K562 (cell line): Measurements from ENCODE around the gene SGPL1. TPM values are rescaled to one million over a fixed set of nuclear protein-coding genes. Genes with fewer than 3 reads are reported as not detected.

Source experiments
- ATAC-seq: fragments of 200-7000 bp; cut with Tn5 transposase; 3 replicates; pipeline ENCODE4 v1.9.1; 2020; ENCODE audit warnings: moderate library complexity
- BruUV-seq: library from RNA; stranded (reverse); fragments of 400-500 nt; replicated peaks from 2 replicates; lab custom pipeline; 2021; lab: Mats Ljungman, UMichigan
- CTCF ChIA-PET: fragments of 300-600 bp; formaldehyde crosslinking; extraction: SDS; loops from one replicate; lab custom pipeline; 2021; ENCODE audit warnings: low intra/inter-chr PET ratio; lab: Yijun Ruan, JAX
- POLR2A ChIA-PET: fragments of 300-600, 350-650 bp; sonication (Branson Sonifier 250); formaldehyde crosslinking; extraction: SDS; loops from one replicate; lab custom pipeline; 2021; ENCODE audit warnings: antibody characterized with exemption, inconsistent platforms; lab: Yijun Ruan, JAX
- DNase-seq, 4 experiments: peaks; one replicate each; pipeline versions ENCODE4 v3.0.0 to v3.0.0-alpha.2; 2011 to 2018; ENCODE audit warnings: low spot score in 3 of 4, mixed read lengths in 3 of 4; ENCODE audit errors: extremely low read depth in 1 of 4
- FAIRE-seq: peaks from 2 replicates; lab custom pipeline; 2011; peaks lifted over from hg19 to GRCh38; lab: Jason Lieb, UNC
- H2AFZ ChIP-seq: 2 replicates; pipeline ENCODE4 v1.6.0; 2011; ENCODE audit warnings: low read depth, low read length, control low read depth, inconsistent platforms
- H3K27ac ChIP-seq: fragments of 200-600 bp; 3 replicates; pipeline ENCODE4 v1.8.0; 2011; ENCODE audit warnings: low read depth, mild to moderate bottlenecking, control low read depth, inconsistent platforms, low read length, moderate library complexity, mixed read lengths; ENCODE audit errors: extremely low read depth
- H3K27me3 ChIP-seq, 2 experiments: fragments of 300-600 bp in 1 of 2; 2 replicates in 1 of 2; 3 replicates in 1 of 2; pipeline versions ENCODE4 v1.6.0 to v1.8.0; 2011; ENCODE audit warnings: inconsistent platforms in 2 of 2, low read length in 2 of 2, mild to moderate bottlenecking in 1 of 2, mixed read lengths in 1 of 2, moderate library complexity in 1 of 2; ENCODE audit not compliant: control insufficient read depth in 2 of 2, insufficient read depth in 2 of 2
- H3K36me3 ChIP-seq: fragments of 300-600 bp; 3 replicates; pipeline ENCODE4 v1.8.0; 2011; ENCODE audit warnings: mild to moderate bottlenecking, low read length, inconsistent platforms; ENCODE audit not compliant: control insufficient read depth, insufficient read depth
- H3K4me1 ChIP-seq, 2 experiments: fragments of 200-600 bp in 1 of 2; replicated peaks in 1 of 2; 2 replicates in 1 of 2; 3 replicates in 1 of 2; pipeline versions ENCODE4 v1.5.1 to v1.8.0; 2011; ENCODE audit warnings: inconsistent platforms in 2 of 2, low read length in 2 of 2, mild to moderate bottlenecking in 1 of 2, mixed read lengths in 1 of 2, moderate library complexity in 1 of 2; ENCODE audit not compliant: control insufficient read depth in 2 of 2, insufficient read depth in 2 of 2
- H3K4me2 ChIP-seq: 2 replicates; pipeline ENCODE4 v1.6.1; 2011; ENCODE audit warnings: low read length, control low read depth, inconsistent platforms, mixed read lengths; ENCODE audit not compliant: insufficient read depth
- H3K4me3 ChIP-seq: fragments of 200-600 bp; sonication (generic), shearing (Covaris generic); 2 replicates; pipeline ENCODE4 v1.5.1; 2016; ENCODE audit warnings: control low read depth, inconsistent platforms
- H3K79me2 ChIP-seq: fragments of 200-600 bp; 3 replicates; pipeline ENCODE4 v1.8.0; 2011; ENCODE audit warnings: low read length, inconsistent platforms; ENCODE audit not compliant: control insufficient read depth, insufficient read depth
- H3K9ac ChIP-seq, 2 experiments: 2 replicates each; pipeline versions ENCODE4 v1.6.0 to v1.6.1; 2011; ENCODE audit warnings: low read depth in 2 of 2, low read length in 2 of 2, control low read depth in 1 of 2, inconsistent platforms in 1 of 2, mild to moderate bottlenecking in 1 of 2, mixed read lengths in 1 of 2; ENCODE audit not compliant: insufficient read depth in 1 of 2
- H3K9me1 ChIP-seq: one replicate; pipeline ENCODE4 v1.6.0; 2011; ENCODE audit warnings: inconsistent platforms, mild to moderate bottlenecking, low read length, moderate library complexity; ENCODE audit not compliant: control insufficient read depth, insufficient read depth
- H3K9me3 ChIP-seq: replicated peaks from 2 replicates; pipeline ENCODE4 v1.5.1; 2011; ENCODE audit warnings: low read depth, low read length, inconsistent platforms; ENCODE audit not compliant: control insufficient read depth, insufficient read depth
- H4K20me1 ChIP-seq: replicated peaks from 2 replicates; pipeline ENCODE4 v1.6.1; 2011; ENCODE audit warnings: low read length, inconsistent platforms, mixed read lengths; ENCODE audit not compliant: control insufficient read depth, insufficient read depth
- ARID3A ChIP-seq: IDR thresholded peaks from 2 replicates; pipeline ENCODE4 v1.6.1; 2012; ENCODE audit warnings: low read depth, low read length, improper control_type of control experiment, borderline replicate concordance
- FOSL1 ChIP-seq: fragments of 200-800 bp; sonication (Bioruptor generic); conservative IDR thresholded peaks from 2 replicates; pipeline ENCODE4 v1.6.1; 2016; ENCODE audit warnings: missing genetic modification characterization, missing compliant biosample characterization
- HDGF ChIP-seq: fragments of 450-650 bp; IDR thresholded peaks from 2 replicates; pipeline ENCODE4 v1.6.1; 2016
- HES1 ChIP-seq: fragments of 450-650 bp; IDR thresholded peaks from 2 replicates; pipeline ENCODE4 v1.6.1; 2016; ENCODE audit warnings: low read depth, mild to moderate bottlenecking, moderate library complexity
- HIVEP1 ChIP-seq: fragments of 250-450 bp; sonication (Bioruptor Pico); IDR thresholded peaks from 2 replicates; pipeline ENCODE4 v1.4.0; 2020; ENCODE audit warnings: mild to moderate bottlenecking
- MAFK ChIP-seq: IDR thresholded peaks from 2 replicates; pipeline ENCODE4 v1.6.1; 2011; ENCODE audit warnings: low read length, improper control_type of control experiment
- NR4A1 ChIP-seq, 2 experiments: fragments of 250-450 bp in 1 of 2; fragments of 450-650 bp in 1 of 2; sonication (Bioruptor Pico) in 1 of 2; IDR thresholded peaks; 2 replicates each; pipeline versions ENCODE4 v1.4.0 to v1.6.1; 2016 to 2020; ENCODE audit warnings: mild to moderate bottlenecking in 2 of 2, missing compliant biosample characterization in 1 of 2, missing genetic modification characterization in 1 of 2, moderate library complexity in 1 of 2
- ZBTB40 ChIP-seq, 2 experiments: fragments of 450-650 bp in 1 of 2; sonication (generic) in 1 of 2; formaldehyde crosslinking in 1 of 2; IDR thresholded peaks; 2 replicates each; pipeline versions ENCODE4 v1.7.1 to v1.9.0; 2016 to 2022; ENCODE audit warnings: inconsistent platforms in 1 of 2, mild to moderate bottlenecking in 1 of 2, missing genetic modification reagents in 1 of 2
- WGBS: fragments of 100-300 bp; shearing (Covaris generic); methylation state at CpG from one replicate; pipeline ENCODE4 v1.1.6; 2016; ENCODE audit warnings: low coverage, mixed read lengths; ENCODE audit not compliant: insufficient coverage; ENCODE audit errors: missing lambda C conversion rate; 5-methylcytosine and 5-hydroxymethylcytosine counted together
- in situ Hi-C: fragments of 300-500 bp; cut with MboI; formaldehyde crosslinking; loops from 4 replicates; pipeline ENCODE4 v1.15.0; 2018; ENCODE audit warnings: inconsistent platforms, mixed read lengths
- intact Hi-C: fragments of 100-400 bp; cut with micrococcal nuclease; formaldehyde crosslinking; loops from 2 replicates; pipeline ENCODE4 v1.14.2; 2022
- polyA plus RNA-seq, 8 experiments: library from polyadenylated mRNA; depleted of rRNA in 4 of 8; stranded (reverse) in 5 of 8; unstranded in 3 of 8; fragments of >200 nt; fragmentation: Nextera tagmentation in 2 of 8; fragmentation: Illumina TruSeq in 1 of 8; extraction: Ambion mirVana in 2 of 8; extraction: Trizol in 1 of 8; gene quantifications; 2 replicates each; pipeline versions ENCODE4 v1.2.1 to v1.2.3, GENCODE V29; 2011 to 2014; ENCODE audit warnings: inconsistent platforms in 1 of 8, missing spikeins in 1 of 8
- total RNA-seq, 7 experiments: library from RNA; depleted of rRNA in 6 of 7; stranded (reverse); fragments of >200 nt in 6 of 7; fragmentation: Illumina TruSeq in 2 of 7; extraction: Trizol in 2 of 7; gene quantifications; 2 replicates each; pipeline versions ENCODE4 v1.2.1 to v1.2.3, GENCODE V29; 2011 to 2021; ENCODE audit warnings: low replicate concordance in 1 of 7

The SGPL1 gene
- total and polyA plus RNA-seq, 9 of the 15 experiments (the other 6 are each of a cell fraction or from before 2014, with no cell fraction given): 6.0 to 18.0 (median 8.7) TPM

GRCh38 chr10:70832852-70833528 is 17.2 kb downstream of the SGPL1 start:
- CTCF ChIA-PET: no interaction called here
- Histone ChIP-seq H3K4me1 (peaks cover 0 to 33% of the 10 kb centered on the region in 2 experiments; a peak in 3 of 5 replicates), H3K4me2 (no peak overlapping the region), H3K4me3 (no peak overlapping the region), H3K9me1 (no peaks in the 10 kb centered on the region), H3K36me3 (no peaks in the 10 kb centered on the region), H3K9ac (no peak overlapping the region), H3K27me3 (no peaks in the 10 kb centered on the region), H4K20me1 (no peaks in the 10 kb centered on the region), H3K79me2 (no peaks in the 10 kb centered on the region), H3K27ac (no peak overlapping the region), H3K9me3 (no peaks in the 10 kb centered on the region; the same call in 1 of the 2 replicates), H2AFZ (no peak overlapping the region)
- POLR2A ChIA-PET: interaction anchor here (0.7 to 1.5 kb wide), 4 partner anchors 10 to 19 kb away, joined by 3 to 4 read pairs (median 4); no protein-coding TSS in a partner anchor
- no TSS peak for BruUV-seq
- FAIRE-seq (no peak), DNase-seq (peak in 1 of 4 experiments; percentile 23), ATAC-seq (no peak; the same call in 2 of the 3 replicates)
- intact Hi-C loops (no loop called here), in situ Hi-C loops (no loop called here)
- WGBS: 25% methylated on average over 3 of the region's 3 CpGs
- TF ChIP-seq HDGF: no peak
- peak; percentile 82 for TF ChIP-seq FOSL1 (tag)
- peak; percentile 28; the same call in 1 of the 2 replicates for TF ChIP-seq MAFK
- TF ChIP-seq HES1: 0 out of 2 replicates have a peak, but pooled peaks have one; percentile 36
- no peak for TF ChIP-seq NR4A1 (CRISPR knock-in tag; IDR thresholded peaks at IDR 0.05)
- TF ChIP-seq NR4A1 (tag; IDR thresholded peaks at IDR 0.05): no peak
- no peak for TF ChIP-seq HIVEP1
- no peak for TF ChIP-seq ZBTB40 (IDR thresholded peaks at IDR 0.05)
- TF ChIP-seq ZBTB40 (CRISPR knock-in tag; IDR thresholded peaks at IDR 0.05): no peak
- TF ChIP-seq ARID3A: no peak
